HK-2 (cell line): Measurements from ENCODE around the gene YAF2.

ENCODE experiments used
- DNase-seq: peaks from one replicate; pipeline ENCODE4 v3.0.0-alpha.2; 2018; ENCODE audit not compliant: unreplicated experiment

The YAF2 gene

DNA sequence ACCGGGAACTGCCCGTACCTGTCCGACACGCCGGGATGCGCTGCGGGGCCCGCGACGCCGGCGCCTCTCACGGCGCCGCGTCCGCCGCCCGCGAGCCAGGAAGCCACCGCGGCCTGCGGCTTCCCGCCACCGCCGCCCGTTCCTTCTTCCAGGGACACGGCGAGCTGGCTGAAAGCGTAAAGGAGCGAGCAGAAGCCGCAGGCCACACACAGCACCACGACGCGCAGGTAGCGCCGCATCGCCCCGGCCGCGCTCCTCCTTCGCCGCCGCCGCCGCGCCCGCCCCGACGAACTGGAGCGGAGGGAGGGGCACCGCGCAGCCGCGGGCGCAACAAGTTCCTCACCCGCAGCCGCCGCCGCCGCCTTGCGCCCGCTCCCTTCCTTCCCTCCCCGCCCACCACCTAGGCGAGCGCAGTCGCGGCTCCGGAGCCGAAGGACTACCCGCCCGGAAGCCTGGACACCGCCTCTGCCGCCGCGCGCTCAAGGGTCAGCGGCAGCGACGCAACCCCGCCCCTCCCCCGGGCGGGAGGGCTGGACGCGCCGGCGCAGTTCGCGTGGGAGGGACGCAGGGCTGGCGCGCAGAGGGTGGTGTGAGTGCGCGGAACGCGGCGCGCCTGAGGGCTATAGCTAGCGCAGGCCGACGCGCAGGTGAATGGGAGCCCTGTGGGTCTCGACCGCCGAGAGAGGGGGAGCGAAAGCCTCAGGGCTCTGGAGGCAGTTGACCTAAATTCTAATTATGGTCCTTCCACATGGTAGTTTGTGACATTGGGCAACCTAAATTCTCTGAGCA, 93.4 kb downstream of the YAF2 start, which contains the start of gene GXYLT1:
Gene GXYLT1 (minus strand): TSS at position 467 of the 789 bp plus-strand sequence. CDS start 228 bp downstream, at position 239.
- peak; percentile 94 for DNase-seq

DNA sequence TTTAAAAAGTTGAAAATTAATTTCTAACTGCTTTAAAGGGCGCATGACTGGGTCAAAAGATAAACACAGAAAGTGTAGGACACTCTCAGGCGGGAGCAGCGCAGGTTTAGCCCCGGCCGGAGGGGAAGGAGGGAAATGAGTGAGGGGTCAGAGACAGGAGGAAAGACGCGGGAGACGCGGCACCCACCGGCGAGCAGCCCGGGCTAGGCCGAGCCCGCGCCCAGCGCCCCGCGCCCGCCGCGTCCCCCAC, 94.0 kb downstream of the YAF2 start:
- no peak for DNase-seq

DNA sequence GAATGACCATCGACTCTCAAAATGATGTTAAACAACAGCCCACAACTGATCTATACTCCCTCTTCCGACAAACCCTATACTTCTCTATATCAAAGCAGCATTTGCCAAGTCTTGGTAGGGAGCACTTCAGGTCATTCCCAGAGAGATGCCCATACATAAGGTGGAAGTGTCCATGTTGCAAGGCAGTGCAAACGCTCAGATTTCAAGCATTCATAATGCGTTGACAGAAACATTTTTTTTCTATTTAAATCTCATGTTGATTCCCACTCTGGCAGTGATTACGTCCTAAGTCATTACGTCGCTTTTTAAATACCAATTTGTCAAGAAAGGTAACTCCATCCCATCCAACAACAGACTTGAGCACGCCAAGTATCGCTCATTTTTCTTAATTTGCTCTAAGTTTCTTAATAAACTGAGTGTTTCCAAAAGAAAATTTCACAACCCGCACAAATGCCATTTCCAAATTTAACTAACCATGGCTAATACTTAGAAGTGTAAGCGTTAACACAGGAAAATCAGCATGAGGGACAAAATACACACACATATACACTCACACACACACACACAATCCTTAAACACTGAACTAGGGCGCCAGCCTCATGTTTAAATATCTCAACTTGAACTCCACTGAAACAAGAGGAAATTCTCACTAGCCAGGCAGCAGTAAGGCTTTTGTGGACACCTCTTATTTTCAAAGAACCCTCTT, 94.4 kb downstream of the YAF2 start:
- no peak for DNase-seq

DNA sequence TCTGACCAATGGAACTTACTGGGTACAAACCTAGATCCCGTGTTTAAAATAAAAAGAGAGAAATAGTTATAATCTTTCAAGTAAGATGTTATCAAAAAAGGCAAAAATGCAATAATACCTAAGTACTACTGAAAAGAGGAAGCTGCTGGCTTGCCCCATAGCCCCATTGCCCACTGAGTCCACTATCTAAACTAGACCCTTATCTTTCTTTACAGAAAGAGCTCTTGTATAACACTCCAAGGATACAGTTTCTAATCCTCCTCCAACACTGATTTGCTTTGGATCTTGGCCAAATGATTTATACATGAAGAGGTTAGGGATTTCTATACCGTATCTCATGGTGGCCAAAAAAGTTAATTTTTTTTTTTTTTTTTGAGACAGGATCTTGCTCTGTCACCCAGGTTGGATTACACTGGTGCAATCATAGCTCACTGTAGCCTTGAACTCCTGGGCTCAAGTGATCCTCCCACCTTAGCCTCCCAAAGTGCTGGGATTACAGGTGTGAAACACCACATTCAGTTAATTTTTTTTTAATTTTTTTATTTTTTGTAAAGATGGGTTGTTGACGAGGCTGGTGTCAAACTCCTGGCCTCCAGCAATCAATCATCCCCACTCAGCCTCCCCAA, 96.0 kb downstream of the YAF2 start:
- DNase-seq = no peak

DNA sequence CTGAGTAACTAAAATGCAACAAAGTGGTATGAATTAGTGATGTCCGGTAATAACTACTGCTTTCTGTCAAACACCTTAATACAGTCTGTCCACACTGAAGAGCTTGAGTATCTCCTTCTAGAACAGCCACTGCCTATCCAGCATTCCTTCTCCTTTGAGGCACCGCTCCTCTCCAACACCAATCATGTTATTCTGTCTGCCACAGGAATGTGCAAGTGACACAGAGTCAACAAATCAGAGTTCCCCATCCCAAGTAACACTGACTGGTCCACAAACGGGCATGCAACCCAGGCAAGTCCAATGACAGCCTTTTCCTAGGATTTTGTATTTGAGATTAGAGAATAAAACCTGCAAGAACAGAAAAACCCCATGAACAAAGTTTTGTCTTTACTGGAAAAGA, 97.1 kb downstream of the YAF2 start:
- DNase-seq = peak; percentile 41

DNA sequence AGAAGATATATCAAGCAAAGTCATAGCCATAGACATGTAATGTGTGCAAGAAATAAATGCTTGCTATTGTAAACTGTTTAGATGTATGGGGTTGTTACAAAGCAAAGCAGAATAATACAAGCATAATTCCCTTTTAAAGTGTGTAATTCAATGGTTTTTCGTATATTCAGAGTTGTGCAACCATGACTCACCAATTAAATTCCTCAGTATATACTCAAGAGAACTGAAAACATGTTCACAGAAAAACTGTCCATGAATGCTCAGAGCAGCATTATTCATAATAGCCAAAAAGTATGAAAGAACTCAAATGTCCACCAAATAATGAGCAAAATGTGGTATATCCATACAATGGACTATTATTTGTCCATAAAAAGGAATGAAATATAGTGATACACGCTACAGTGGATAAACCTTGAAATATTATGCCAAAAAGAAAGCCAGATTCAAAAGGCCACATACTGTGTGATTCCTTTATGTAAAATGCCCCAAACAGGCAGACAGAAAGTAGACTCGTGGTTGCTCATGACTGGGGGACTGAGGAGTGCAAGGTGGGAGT, 102.7 kb downstream of the YAF2 start:
- DNase-seq = no peak

DNA sequence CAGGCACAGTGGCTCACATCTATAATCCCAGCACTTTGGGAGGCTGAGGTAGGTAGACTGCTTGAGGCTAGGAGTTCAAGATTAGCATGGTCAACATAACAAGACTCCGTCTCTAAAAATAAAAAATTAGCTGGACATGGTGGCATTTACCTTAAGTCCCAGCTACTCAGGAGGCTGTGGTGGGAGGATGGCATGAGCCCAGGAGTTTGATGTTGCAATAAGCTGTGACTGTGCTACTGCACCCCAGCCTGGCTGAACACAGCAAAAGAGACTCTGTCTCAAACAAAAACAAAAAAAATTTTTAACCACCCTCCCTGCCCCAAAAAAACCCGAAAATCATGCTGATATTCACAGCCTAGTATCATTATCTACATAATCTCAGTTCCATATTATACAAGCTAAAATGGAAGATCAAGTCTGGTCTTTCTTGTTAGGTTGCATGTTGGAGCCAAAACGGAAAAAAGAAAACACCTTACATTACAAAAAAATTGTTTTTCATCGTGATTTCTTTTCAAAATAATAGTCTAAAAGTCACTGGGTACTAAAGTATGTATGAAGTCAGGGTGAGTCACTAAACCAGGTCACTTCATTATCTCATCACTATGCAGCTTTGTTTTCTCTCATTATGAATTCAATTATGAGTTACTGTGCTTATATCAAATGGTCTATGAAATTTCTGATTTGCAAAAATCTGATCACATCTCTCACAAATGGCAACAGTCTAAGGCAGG, 107.2 kb downstream of the YAF2 start:
- DNase-seq = no peak

DNA sequence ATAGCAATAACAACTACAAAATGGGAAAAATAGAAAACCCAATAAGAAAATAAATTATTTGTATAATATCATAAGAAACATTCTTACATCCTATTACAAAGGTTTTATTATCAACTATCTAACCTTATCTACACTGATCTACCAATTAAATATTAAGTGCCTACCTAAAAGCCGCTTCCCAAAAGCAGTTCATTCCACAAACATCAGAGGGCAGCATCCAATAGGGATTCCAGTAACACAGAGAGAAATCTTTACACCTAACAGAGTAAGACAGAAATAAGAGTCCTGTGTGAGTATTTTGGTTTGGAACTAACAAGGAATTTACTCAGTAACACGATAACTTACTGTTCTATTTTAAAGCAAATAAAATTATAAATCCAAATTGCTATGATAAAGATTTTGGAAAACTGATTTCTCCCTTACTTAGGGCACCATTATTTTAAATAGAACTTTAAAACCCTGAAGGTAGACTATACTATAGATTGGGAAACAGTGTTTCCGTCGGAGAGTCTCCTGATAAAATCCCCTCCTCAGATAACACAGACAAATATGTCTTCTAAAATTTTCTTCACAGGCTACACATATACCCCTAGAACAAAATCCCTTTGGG, 108.3 kb downstream of the YAF2 start:
- no peak for DNase-seq

DNA sequence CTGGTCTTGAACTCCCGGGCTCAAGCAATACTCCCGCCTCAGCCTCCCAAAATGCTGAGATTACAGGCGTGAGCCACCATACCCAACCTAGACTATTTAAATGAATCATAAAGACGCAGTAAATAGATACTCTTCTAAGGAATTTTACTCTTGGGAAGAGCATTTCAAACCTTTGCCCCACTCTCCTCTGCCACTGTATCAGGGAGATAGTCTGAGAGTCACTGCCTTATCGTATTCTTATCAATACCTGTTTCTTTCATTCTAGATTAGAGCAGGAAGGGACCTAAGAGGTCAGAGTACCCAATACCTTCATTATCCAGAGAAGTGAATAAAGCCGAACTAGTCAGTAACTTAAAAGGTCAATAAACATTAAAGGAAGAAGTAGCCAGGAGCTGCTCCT, 109.2 kb downstream of the YAF2 start:
- no peak for DNase-seq

DNA sequence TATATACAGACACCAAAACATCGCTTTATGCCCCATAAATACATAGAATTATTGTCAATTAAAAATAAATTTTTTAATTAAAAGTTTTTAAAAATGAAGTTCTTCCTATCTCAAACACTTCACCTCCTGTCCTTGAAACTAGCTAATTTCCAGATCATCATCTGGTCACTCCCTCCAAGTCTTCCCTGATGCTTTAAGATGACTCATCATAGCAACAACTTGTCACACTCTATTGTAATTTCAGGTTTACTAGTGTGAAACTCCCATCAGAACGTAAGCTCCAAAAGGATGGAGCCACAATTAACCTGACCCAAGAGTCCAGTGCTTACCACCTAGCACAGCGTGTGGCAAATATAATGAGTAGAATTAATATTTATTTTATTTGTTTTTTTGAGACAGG, 109.7 kb downstream of the YAF2 start:
- no peak for DNase-seq

DNA sequence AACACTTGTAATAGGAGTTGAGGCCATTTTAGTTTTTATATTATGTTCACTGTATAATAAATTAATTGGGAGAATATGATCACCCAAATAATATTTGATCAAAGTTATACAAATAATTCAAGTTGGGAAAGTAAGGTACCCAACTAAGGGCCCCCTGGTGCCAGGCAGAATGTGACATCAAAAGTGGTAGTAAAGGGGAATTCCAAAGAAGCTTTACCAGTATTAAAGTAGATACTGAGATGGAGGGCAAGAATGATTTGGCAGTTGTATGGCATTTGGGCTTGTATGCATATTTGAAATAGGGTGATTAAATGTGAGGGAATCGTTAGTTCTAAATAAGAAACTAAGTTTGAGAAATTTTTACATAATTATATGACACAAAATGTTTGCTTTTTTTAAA, 111.1 kb downstream of the YAF2 start:
- DNase-seq = no peak

DNA sequence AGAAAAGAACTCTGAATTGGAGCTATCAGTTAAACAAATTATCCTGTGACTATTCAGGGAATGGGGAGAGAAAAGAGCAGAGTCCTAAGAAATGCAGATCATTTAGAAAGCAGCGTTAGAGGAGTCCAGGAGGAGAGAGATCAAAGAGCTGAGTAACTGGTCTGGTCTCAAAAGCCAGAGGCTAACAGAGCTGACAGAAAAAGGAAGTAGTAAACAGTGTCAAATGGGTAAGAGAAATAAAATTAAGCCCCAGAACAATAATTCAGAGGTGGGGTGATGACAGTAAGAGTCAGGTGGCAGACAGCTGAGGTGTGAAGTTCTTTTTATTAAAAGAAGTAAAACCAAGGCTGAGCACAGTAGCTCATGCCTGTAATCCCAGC, 112.7 kb downstream of the YAF2 start:
- DNase-seq = no peak

DNA sequence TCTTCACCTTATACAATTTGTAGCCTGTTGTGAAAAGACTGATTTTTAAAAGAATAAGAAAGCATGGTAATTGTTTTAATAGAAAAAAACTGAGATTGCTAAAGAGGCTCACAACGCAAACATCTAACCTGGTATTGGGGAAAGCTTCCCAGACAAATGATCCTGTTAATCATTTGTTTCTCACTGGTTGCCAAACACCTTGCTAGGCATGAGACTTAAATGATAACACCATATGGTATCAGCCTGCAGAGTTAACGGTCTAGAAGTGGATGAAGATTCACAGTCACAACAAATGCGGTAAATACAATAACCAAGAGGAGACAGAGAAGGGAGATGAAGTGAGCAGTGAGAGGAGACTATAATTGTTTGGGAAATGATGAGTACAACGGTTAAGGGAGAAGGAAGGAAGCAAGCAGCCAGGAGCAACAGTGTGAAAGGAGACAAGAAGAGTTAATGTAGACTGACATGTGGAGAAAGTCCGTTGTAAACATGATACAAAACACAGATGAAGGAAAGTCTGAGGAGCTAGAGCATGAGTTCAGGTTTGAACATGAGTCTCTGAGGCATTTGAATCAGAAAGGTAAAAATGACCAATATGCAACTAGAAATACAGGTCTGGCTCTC, 113.2 kb downstream of the YAF2 start:
- DNase-seq = no peak

DNA sequence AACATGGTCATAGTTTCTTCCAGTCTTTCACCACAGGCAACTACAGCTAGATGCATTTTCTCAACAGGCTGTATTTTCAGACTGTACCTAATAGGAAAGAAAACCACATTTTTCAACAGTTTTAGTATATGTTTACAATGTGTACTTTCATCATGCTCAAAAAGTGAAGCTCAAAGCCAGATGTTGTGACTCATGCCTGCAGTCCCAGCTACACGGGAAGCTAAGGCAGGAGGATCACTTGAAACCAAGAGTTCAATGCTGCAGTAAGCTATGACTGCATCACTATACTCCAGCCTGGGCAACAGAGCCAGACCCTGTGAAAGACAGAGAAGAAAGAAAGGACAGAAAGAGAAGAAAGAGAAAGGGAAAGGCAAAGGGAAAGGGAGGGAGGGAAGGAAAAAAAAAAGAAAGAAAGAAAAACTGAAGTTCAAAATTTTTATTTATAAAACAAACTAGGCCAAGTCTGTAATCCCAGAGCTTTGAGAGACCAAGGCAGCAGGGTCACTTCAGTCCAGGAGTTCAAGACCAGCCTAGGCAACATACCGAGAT, 118.9 kb downstream of the YAF2 start:
- DNase-seq = no peak

DNA sequence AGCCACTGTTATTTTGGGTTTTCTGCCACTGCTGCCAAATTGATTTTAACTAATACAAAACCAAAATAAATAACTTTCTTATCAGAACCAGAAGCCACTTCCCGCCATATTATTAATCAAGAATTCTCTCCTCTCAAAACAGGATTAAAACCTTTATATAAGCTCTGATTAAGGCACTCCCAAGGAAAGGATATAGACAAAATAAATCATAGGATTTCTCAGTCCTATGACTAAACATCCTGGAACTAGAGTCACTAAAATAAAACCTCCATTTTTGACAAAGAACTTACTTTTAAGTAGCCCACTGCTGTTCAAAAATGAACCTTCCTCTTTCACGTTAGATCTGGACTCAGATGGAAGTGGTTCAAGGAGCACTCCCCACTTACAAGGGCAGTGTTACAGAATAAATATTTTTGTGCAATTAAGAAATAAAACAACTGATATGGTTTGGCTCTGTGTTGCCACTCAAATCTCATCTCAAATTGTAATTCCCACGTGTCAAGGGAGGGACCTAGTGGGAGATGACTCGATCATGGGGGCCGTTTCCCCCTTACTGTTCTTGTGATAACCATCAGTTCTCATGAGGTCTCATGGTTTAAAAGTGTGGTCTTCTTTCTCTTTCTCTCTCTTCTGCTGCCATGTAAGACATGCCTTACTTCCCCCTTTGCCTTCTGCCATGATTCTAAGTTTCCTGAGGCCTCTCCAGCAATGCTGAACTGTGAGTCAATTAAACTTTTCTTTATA, 119.7 kb downstream of the YAF2 start:
- DNase-seq = no peak

DNA sequence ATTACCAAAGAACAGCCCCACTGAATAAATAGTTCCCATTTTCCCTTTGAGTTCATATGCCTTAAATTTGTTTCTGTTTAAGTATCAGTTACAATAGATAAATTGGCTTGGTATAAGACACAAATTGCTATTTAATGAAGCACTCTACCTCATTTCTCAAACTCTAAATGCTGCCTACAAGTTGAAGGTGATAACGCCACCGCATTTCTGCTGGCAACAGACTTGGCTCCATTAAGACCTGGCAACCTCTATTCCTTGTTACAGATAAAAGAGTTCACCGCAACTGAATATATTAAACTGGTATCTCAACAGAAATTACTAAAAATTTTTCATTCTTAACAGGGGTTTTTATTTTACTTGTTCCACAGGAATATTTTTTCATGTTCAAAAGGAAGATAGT, 129.0 kb downstream of the YAF2 start:
- no peak for DNase-seq
